ENCODE measurements around the gene MTHFSD. TPM values are rescaled to one million over a fixed set of nuclear protein-coding genes. Genes with fewer than 3 reads are reported as not detected.
A peak's percentile ranks its signal among the peaks of the same experiment; 100 is the strongest.

Gene MTHFSD
- total RNA-seq, 1 experiment from 2014 or later, result 11.9 TPM

DNA sequence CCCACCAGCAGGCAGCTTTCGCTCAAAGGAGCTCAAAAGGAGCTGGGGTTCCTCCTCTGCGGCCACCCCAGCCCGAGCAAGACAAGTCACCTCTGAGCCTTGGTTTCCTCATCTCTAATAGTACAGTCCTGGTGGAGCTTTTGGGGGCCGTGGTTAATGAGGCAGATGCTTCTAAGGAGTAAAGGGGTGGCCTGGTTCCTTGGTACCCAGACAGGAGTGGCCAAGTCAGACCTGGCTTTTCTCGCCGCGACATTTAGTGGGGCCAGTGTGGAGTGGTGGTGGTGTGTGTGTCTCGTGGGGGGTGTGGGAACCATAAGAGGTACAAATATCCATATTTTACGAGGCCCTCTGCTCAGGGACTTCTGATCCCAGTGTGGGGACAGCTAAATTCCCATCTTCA is 38.0 kb downstream of the MTHFSD start:
- ATAC-seq (no peak), DNase-seq (no peak)
- H3K79me2 ChIP-seq (ENCODE audit: low read length), result no peaks in the 10 kb centered on the region
- 0 out of 2 replicates have a peak, but pooled peaks cover 6% of the 10 kb centered on the region for H3K4me1 ChIP-seq (ENCODE audit: insufficient read depth, low read length)
- peaks cover 56% of the 10 kb centered on the region for H3K27me3 ChIP-seq (ENCODE audit: low read length)
- ChIA-PET POLR2A (ENCODE audit: unreplicated experiment) (no interaction called here), CTCF (no interaction called here)
- no peak overlapping the region for H3K4me2 ChIP-seq (ENCODE audit: low read length)
- no peak overlapping the region for H3K4me3 ChIP-seq (ENCODE audit: low read length)
- H3K9me2 ChIP-seq (replicated peaks; ENCODE audit: low read length), result no peaks in the 10 kb centered on the region
- no peak for TF ChIP-seq EZH2phosphoT487 (IDR thresholded peaks at IDR 0.05; ENCODE audit: borderline replicate concordance, low read length)
- TF ChIP-seq EZH2 (IDR thresholded peaks at IDR 0.05; ENCODE audit: low read length, unreplicated experiment), result no peak
- TF ChIP-seq, protein P1, sequence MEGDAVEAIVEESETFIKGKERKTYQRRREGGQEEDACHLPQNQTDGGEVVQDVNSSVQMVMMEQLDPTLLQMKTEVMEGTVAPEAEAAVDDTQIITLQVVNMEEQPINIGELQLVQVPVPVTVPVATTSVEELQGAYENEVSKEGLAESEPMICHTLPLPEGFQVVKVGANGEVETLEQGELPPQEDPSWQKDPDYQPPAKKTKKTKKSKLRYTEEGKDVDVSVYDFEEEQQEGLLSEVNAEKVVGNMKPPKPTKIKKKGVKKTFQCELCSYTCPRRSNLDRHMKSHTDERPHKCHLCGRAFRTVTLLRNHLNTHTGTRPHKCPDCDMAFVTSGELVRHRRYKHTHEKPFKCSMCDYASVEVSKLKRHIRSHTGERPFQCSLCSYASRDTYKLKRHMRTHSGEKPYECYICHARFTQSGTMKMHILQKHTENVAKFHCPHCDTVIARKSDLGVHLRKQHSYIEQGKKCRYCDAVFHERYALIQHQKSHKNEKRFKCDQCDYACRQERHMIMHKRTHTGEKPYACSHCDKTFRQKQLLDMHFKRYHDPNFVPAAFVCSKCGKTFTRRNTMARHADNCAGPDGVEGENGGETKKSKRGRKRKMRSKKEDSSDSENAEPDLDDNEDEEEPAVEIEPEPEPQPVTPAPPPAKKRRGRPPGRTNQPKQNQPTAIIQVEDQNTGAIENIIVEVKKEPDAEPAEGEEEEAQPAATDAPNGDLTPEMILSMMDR (conservative IDR thresholded peaks at IDR 0.05; ENCODE audit: low read depth, low read length), result no peak
- no peak overlapping the region for H3K9ac ChIP-seq (ENCODE audit: low read length)
- no peak overlapping the region for H3K27ac ChIP-seq (ENCODE audit: low read length)
- no peaks in the 10 kb centered on the region for H4K20me1 ChIP-seq (ENCODE audit: low read length)
- intact Hi-C loops (cut with micrococcal nuclease), result no loop called here
- H3K36me3 ChIP-seq (ENCODE audit: low read depth, low read length), result no peaks in the 10 kb centered on the region
- BruUV-seq (replicated peaks), result no TSS peak
- no peak overlapping the region for H2AFZ ChIP-seq (ENCODE audit: low read length)
- H3K9me3 ChIP-seq (ENCODE audit: low read length), result no peaks in the 10 kb centered on the region
- H3F3A ChIP-seq (ENCODE audit: low read length, unreplicated experiment), result no peaks in the 10 kb centered on the region

DNA sequence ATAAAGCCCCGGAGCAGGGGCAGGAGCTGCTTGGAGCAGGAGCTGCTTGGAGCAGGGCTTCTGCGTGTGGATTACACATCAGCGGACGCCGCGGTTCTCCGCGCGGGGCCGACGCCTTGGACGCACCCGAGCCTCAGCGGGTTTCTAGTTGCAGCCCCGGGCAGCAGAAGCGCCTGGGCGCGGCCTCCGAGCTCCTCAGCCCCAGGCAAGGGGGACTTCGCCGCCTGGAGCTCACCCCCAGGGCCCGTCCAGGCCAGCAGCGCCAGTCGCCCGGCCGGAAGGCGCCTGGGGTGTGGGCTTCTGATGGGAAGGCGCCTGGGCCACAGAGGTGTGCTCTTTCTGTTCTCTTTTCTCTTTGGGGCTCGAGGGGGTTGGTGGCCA is 38.4 kb downstream of the MTHFSD start:
- no peak overlapping the region for H3K27ac ChIP-seq (ENCODE audit: low read length)
- ChIA-PET CTCF (interaction anchor here (0.6 kb wide), 1 partner anchor 27 kb away, joined by 3 read pairs; no protein-coding TSS in a partner anchor), POLR2A (ENCODE audit: unreplicated experiment) (no interaction called here)
- no TSS peak for BruUV-seq (replicated peaks)
- peaks cover 56% of the 10 kb centered on the region for H3K27me3 ChIP-seq (ENCODE audit: low read length)
- no peak overlapping the region for H3K9ac ChIP-seq (ENCODE audit: low read length)
- no peaks in the 10 kb centered on the region for H3K79me2 ChIP-seq (ENCODE audit: low read length)
- intact Hi-C loops (cut with micrococcal nuclease), result no loop called here
- H3K4me2 ChIP-seq (ENCODE audit: low read length), result no peak overlapping the region
- DNase-seq, result no peak
- H3K9me2 ChIP-seq (replicated peaks; ENCODE audit: low read length), result no peaks in the 10 kb centered on the region
- H3K9me3 ChIP-seq (ENCODE audit: low read length), result no peaks in the 10 kb centered on the region
- ATAC-seq, result no peak
- no peak overlapping the region for H2AFZ ChIP-seq (ENCODE audit: low read length)
- TF ChIP-seq EZH2phosphoT487 (IDR thresholded peaks at IDR 0.05; ENCODE audit: borderline replicate concordance, low read length), result no peak
- no peak for TF ChIP-seq EZH2 (IDR thresholded peaks at IDR 0.05; ENCODE audit: low read length, unreplicated experiment)
- TF ChIP-seq, protein P1 (conservative IDR thresholded peaks at IDR 0.05; ENCODE audit: low read depth, low read length), result no peak
- H3K36me3 ChIP-seq (ENCODE audit: low read depth, low read length), result no peaks in the 10 kb centered on the region
- no peaks in the 10 kb centered on the region for H4K20me1 ChIP-seq (ENCODE audit: low read length)
- H3F3A ChIP-seq (ENCODE audit: low read length, unreplicated experiment), result no peaks in the 10 kb centered on the region
- 0 out of 2 replicates have a peak, but pooled peaks cover 6% of the 10 kb centered on the region for H3K4me1 ChIP-seq (ENCODE audit: insufficient read depth, low read length)
- no peak overlapping the region for H3K4me3 ChIP-seq (ENCODE audit: low read length)

DNA sequence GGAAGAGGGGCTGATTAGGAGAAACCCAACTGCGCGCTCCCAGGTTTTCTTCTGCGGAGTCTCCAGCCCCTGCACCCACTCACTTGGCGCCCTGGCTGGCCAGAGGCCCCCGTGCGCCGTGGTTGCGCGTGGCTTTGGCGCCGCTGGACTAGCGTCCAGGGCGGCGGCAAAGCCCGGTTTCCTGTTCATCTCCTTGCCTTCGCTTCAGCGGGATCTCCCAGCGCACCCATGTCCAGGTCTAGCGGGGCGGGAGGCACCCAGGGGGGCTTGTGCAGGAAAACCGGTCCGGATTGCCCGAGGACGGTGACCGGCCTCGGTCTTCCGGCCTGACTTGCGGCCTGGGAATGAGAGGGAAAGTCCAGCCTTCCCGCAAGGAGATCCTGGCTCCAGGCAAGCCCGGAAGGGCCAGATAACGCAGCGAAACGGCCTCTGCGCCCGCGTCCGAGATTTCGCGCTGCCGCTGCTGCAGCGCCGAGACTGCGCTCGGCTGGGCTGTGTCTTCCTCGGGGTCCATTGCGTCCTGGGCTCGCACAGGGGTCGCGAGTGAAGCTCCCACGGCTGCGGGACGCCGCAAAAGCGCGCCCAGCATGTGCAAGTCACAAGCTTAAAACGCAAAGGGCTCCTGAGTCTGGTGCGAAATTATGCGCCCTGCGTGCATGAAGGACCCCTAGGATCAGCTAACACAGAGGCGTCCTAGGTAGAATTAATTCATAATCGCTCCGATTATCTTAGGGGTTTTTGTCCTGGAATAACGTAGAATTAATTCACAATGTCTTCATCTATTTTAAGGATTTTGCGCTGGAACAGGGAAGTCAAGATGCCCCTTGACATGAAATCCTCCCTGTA is 39.0 kb downstream of the MTHFSD start:
- DNase-seq (no peak), ATAC-seq (no peak)
- intact Hi-C loops (cut with micrococcal nuclease), result no loop called here
- TF ChIP-seq EZH2 (IDR thresholded peaks at IDR 0.05; ENCODE audit: low read length, unreplicated experiment), result peak; percentile 50
- TF ChIP-seq, protein P1 (conservative IDR thresholded peaks at IDR 0.05; ENCODE audit: low read depth, low read length), result no peak
- POLR2A ChIA-PET (ENCODE audit: unreplicated experiment), result no interaction called here
- H2AFZ ChIP-seq (ENCODE audit: low read length), result no peak overlapping the region
- no peaks in the 10 kb centered on the region for H4K20me1 ChIP-seq (ENCODE audit: low read length)
- H3K27ac ChIP-seq (ENCODE audit: low read length), result no peak overlapping the region
- no peaks in the 10 kb centered on the region for H3K79me2 ChIP-seq (ENCODE audit: low read length)
- BruUV-seq (replicated peaks), result no TSS peak
- peaks cover 53% of the 10 kb centered on the region for H3K27me3 ChIP-seq (ENCODE audit: low read length)
- no peaks in the 10 kb centered on the region for H3K36me3 ChIP-seq (ENCODE audit: low read depth, low read length)
- H3K9me3 ChIP-seq (ENCODE audit: low read length), result no peaks in the 10 kb centered on the region
- H3F3A ChIP-seq (ENCODE audit: low read length, unreplicated experiment), result no peaks in the 10 kb centered on the region
- H3K9ac ChIP-seq (ENCODE audit: low read length), result no peak overlapping the region
- H3K9me2 ChIP-seq (replicated peaks; ENCODE audit: low read length), result no peaks in the 10 kb centered on the region
- 0 out of 2 replicates have a peak, but pooled peaks cover 6% of the 10 kb centered on the region for H3K4me1 ChIP-seq (ENCODE audit: insufficient read depth, low read length)
- CTCF ChIA-PET, result interaction anchor here (0.6 kb wide), 1 partner anchor 27 kb away, joined by 3 read pairs; no protein-coding TSS in a partner anchor
- H3K4me2 ChIP-seq (ENCODE audit: low read length), result no peak overlapping the region
- no peak overlapping the region for H3K4me3 ChIP-seq (ENCODE audit: low read length)
